ENCODE measurements around the gene RNF112.

DNA sequence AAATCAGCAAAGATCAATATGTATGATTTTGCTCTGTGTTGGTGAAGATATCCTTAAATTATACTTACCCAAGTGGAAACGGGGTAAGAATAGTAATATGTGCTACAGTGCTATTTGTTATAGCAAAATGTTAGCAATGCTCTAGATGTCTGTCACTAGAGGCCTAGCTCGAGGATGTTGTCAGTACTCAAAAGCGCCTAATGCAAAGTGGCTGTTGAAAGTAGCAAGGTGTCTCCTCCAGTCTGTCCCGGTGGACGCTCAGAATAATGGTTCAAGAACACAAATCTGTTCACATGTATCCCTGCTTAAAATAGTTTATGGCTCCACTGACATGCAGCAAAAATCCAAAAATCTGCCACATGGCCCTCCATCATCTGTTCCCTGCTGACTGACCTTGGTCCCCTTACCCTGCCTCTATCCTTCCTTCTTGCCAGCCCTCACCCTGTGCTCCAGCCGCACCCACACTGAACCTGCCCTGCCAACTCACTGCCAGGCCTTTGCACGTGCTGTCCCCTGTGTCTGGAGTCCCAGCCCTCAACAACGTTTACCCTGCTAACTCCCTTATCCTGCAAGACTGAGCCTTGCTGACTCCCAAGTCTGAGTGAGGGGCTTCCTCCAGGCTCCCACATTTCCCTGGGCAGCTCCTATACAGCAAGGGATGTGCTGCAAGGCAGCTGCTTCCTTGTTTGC, 9.6 kb upstream of the RNF112 start:
- TF ChIP-seq, protein P1, sequence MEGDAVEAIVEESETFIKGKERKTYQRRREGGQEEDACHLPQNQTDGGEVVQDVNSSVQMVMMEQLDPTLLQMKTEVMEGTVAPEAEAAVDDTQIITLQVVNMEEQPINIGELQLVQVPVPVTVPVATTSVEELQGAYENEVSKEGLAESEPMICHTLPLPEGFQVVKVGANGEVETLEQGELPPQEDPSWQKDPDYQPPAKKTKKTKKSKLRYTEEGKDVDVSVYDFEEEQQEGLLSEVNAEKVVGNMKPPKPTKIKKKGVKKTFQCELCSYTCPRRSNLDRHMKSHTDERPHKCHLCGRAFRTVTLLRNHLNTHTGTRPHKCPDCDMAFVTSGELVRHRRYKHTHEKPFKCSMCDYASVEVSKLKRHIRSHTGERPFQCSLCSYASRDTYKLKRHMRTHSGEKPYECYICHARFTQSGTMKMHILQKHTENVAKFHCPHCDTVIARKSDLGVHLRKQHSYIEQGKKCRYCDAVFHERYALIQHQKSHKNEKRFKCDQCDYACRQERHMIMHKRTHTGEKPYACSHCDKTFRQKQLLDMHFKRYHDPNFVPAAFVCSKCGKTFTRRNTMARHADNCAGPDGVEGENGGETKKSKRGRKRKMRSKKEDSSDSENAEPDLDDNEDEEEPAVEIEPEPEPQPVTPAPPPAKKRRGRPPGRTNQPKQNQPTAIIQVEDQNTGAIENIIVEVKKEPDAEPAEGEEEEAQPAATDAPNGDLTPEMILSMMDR (IDR thresholded peaks at IDR 0.05): no peak
- no peak for TF ChIP-seq FOXJ3 (CRISPR knock-in tag; IDR thresholded peaks at IDR 0.05; ENCODE audit: borderline replicate concordance)
- no peak for TF ChIP-seq FOXP1 (CRISPR knock-in tag; IDR thresholded peaks at IDR 0.05; ENCODE audit: borderline replicate concordance)
- no peak for TF ChIP-seq TEAD4 (CRISPR knock-in tag; IDR thresholded peaks at IDR 0.05)
- no peak for TF ChIP-seq ESRRA (CRISPR knock-in tag; IDR thresholded peaks at IDR 0.05; ENCODE audit: borderline replicate concordance)
- no peak for TF ChIP-seq KAT7 (CRISPR knock-in tag; IDR thresholded peaks at IDR 0.05; ENCODE audit: borderline replicate concordance)
- TF ChIP-seq, protein P2, sequence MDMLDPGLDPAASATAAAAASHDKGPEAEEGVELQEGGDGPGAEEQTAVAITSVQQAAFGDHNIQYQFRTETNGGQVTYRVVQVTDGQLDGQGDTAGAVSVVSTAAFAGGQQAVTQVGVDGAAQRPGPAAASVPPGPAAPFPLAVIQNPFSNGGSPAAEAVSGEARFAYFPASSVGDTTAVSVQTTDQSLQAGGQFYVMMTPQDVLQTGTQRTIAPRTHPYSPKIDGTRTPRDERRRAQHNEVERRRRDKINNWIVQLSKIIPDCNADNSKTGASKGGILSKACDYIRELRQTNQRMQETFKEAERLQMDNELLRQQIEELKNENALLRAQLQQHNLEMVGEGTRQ (CRISPR knock-in tag; IDR thresholded peaks at IDR 0.05): no peak
- TF ChIP-seq, protein P3, sequence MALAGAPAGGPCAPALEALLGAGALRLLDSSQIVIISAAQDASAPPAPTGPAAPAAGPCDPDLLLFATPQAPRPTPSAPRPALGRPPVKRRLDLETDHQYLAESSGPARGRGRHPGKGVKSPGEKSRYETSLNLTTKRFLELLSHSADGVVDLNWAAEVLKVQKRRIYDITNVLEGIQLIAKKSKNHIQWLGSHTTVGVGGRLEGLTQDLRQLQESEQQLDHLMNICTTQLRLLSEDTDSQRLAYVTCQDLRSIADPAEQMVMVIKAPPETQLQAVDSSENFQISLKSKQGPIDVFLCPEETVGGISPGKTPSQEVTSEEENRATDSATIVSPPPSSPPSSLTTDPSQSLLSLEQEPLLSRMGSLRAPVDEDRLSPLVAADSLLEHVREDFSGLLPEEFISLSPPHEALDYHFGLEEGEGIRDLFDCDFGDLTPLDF (CRISPR knock-in tag; IDR thresholded peaks at IDR 0.05): no peak
- TF ChIP-seq, protein P4, sequence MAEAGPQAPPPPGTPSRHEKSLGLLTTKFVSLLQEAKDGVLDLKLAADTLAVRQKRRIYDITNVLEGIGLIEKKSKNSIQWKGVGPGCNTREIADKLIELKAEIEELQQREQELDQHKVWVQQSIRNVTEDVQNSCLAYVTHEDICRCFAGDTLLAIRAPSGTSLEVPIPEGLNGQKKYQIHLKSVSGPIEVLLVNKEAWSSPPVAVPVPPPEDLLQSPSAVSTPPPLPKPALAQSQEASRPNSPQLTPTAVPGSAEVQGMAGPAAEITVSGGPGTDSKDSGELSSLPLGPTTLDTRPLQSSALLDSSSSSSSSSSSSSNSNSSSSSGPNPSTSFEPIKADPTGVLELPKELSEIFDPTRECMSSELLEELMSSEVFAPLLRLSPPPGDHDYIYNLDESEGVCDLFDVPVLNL (CRISPR knock-in tag; IDR thresholded peaks at IDR 0.05; ENCODE audit: borderline replicate concordance, low read depth): no peak
- TF ChIP-seq NR3C1 (CRISPR knock-in tag; conservative IDR thresholded peaks at IDR 0.05; ENCODE audit: low read depth): no peak
- TF ChIP-seq, protein P5, sequence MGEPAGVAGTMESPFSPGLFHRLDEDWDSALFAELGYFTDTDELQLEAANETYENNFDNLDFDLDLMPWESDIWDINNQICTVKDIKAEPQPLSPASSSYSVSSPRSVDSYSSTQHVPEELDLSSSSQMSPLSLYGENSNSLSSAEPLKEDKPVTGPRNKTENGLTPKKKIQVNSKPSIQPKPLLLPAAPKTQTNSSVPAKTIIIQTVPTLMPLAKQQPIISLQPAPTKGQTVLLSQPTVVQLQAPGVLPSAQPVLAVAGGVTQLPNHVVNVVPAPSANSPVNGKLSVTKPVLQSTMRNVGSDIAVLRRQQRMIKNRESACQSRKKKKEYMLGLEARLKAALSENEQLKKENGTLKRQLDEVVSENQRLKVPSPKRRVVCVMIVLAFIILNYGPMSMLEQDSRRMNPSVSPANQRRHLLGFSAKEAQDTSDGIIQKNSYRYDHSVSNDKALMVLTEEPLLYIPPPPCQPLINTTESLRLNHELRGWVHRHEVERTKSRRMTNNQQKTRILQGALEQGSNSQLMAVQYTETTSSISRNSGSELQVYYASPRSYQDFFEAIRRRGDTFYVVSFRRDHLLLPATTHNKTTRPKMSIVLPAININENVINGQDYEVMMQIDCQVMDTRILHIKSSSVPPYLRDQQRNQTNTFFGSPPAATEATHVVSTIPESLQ (CRISPR knock-in tag; IDR thresholded peaks at IDR 0.05): no peak
- TF ChIP-seq IRF2 (CRISPR knock-in tag; IDR thresholded peaks at IDR 0.05; ENCODE audit: borderline replicate concordance, low read depth): no peak
